Stimulated activated CD8-positive, alpha-beta memory T cell treated with anti-CD3 and anti-CD28 coated beads, Interleukin-4, amount 100 ng/mL, for 1 hour (primary cell): ENCODE data around the gene SPN.
"Not testable (repeated sequence)": the region's sequence is repeated elsewhere in the genome, so short reads cannot be mapped to it uniquely, and the experiment has no call there.

Experiments
- DNase-seq, 2 donors: peaks; one replicate each; pipeline ENCODE4 v3.0.0-alpha.2; 2020; ENCODE audit warnings: low read depth in 2 of 2, low spot score in 1 of 2

The SPN gene

DNA sequence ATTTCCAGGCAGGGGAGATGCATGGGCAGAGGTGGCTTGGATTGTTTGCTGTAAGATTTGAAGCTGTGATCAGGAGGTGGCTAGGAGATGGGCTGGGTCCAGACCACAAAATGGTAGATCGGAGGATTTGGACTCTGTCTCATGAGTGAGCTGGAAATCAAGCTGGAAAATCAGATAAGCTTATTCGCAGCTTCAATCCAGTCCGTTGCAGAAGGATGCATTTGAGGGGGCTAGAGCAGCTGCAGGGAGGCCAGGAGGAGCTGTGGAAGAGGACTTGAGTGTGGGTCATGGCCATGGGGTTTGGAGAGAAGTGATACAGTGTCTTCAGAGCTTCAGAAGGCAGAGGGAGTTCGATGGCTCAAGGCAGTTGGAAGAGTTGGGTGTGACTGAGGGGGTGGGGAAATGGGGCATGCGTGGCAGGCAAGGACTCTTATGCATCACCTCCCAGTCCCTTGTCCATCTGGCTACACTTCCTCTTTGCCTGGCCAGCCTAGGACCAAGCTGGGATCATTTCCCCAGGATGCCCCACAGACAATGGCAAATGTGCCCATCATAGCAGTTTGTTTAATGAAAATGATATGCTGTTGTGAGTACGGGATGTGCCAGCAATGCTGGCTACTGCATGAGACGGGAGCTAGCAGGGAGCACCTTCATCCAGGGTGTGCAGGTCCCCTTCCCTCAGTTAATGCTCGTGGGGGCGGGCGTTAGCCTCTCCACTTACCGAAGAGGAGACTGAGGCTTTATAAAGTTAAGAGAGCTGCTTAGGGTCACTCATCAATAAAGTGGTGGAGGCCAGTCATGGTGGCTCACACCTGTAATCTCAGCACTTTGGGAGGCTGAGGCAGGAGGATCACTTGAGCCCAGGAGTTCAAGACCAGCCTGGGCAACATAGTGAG is 36.5 kb downstream of the SPN start:
- no peak for DNase-seq

DNA sequence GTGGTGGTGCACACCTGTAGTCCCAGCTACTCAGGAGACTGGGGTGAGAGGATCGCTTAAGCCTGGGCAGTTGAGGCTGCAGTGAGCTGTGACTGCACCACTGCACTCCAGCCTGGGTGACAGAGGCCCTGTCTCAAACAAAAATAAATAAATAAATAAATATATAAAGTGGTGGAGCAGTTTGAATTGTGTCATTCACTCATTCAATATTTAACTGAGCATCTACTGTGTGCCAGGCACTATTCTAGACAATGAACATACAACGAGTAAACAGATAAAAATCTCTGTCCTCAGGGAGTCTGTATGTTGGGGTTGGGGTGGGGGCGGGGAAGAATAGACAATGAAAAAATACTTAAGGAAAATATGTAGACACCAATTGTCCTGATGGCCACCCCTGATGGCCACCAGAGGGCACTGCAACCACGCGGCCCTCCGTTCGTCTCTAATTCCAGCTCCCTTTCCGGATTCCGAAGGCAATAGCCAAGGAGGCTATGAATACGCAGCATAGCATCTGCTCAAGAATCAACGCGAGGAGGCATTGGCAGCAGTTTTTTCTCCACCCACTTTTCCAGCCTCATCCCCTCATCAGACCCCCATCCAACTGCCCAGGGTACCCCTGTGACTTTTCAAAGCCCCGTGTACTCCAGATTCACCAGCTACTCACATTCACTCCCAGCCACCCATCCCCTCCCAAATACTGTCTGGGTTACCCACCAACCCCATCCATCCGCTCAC is 37.4 kb downstream of the SPN start:
- peak; percentile 28 to 59 for DNase-seq

DNA sequence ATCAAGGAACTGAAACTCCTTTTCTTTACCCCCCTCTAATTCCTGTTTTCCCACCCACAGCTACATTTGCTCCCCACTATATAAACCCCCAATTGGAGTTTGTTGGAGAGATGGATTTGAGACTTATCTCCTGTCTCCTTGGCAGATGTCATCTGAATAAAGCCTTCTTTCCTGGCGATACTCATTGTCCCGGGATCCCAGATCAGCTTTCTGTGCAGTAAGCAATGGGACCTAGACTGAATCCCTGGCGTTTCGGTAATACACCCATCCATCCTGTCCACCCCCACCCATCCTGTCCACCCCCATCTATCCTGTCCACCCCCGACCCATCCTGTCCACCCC is 38.1 kb downstream of the SPN start:
- DNase-seq = no peak

DNA sequence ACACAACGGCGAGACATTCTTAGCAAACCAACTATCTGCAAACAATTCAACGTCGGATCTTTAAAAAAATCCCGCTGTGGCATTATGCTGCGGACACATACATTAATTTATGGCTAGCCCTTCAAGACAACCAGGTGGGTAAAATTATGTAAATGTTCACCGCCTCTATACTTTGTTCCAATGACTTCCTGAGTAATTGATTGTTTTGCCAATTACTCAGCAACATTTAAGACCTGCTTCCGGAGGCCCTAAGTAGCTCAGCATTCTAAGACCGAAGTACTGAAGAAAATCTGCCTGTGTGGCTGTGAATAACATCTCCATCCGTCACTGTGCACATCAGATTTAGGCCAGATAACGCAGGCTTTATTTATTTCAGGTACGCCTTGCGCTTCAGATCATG is 39.2 kb downstream of the SPN start:
- no peak for DNase-seq

DNA sequence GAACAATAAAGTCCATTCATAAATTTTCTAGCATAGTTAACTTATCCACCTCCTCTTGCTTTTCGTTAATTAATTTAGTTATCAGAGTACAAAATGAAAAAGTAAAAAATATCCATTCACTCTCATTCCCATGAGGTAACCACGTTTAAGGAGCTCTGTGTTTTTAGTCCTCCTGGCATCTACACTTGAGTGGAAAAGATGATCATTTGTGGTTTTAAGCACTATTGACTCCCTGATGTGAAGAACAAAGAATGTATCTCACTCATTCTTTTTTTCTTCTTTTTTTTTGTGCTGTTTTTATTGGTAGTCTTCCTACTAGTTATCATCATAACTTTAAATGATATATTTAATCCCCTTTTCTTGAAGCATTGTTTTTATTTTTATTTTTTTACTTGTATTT is 42.0 kb downstream of the SPN start:
- DNase-seq = no peak

DNA sequence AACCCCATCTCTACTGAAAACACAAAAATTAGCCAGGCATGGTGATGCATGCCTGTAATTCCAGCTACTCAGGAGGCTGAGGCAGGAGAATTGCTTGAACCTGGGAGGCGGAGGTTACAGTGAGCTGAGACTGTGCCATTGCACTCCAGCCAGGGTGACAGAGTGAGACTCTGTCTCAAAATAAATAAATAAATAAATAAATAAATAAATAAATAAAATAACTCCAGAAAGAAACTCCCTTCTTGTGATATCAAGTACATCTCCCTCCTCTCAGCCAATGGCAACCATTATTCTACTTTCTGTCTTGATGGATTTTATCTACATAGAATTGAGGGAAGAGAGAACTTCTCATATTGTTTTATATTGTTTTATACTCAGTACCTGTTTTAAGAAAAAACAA is 44.1 kb downstream of the SPN start:
- DNase-seq = not testable (repeated sequence)

DNA sequence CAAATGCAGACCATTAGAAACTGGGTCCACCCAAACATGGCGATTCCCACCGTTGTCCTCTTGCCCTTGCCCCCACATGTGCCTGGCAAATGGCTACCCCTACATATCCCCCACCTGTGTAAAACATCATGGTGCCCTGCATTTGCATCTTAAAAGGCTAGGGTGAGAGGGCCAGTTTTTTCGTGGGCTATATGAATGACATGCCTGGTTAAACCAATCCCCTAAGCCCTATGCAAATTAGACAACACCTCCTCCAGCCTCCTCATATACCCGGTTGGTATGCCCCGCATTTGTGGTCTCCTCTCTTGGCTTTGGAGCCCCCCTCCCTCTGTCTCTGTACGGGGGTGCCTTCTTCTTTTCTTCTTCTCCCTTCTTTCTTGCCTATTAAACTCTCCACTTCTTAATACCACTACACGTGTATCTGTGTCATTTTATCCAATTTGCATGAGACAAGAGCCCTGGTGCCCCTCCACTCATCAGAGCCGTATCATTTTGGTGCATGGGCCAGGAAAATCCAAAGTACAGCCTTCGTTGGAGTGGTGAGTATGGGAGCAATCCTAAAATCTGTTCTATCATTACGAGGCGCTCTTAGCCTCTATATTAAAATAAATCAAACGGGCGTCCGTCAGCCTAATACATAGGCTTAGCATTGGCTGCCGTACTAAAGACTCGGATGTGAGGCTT is 46.0 kb downstream of the SPN start:
- DNase-seq = no peak

DNA sequence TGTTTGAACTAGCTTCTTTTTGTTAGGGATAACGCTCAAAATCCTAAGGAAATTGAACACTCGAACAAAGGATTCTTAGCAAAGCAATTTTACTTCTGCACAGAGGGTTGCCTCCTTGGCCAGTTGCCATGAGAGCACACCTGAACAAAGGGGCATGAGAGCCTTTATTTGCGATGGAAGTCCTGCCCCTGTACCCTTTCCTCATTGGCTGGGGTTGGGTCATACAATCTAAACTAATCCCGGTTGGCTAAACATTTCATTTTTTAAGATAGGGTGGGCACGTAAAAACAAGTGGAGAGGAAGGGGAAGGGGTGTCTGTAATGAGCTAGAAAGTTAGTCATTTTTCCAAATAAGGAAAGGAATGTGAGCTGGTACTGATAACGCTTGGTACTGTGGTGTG is 46.6 kb downstream of the SPN start:
- DNase-seq = not testable (repeated sequence)

DNA sequence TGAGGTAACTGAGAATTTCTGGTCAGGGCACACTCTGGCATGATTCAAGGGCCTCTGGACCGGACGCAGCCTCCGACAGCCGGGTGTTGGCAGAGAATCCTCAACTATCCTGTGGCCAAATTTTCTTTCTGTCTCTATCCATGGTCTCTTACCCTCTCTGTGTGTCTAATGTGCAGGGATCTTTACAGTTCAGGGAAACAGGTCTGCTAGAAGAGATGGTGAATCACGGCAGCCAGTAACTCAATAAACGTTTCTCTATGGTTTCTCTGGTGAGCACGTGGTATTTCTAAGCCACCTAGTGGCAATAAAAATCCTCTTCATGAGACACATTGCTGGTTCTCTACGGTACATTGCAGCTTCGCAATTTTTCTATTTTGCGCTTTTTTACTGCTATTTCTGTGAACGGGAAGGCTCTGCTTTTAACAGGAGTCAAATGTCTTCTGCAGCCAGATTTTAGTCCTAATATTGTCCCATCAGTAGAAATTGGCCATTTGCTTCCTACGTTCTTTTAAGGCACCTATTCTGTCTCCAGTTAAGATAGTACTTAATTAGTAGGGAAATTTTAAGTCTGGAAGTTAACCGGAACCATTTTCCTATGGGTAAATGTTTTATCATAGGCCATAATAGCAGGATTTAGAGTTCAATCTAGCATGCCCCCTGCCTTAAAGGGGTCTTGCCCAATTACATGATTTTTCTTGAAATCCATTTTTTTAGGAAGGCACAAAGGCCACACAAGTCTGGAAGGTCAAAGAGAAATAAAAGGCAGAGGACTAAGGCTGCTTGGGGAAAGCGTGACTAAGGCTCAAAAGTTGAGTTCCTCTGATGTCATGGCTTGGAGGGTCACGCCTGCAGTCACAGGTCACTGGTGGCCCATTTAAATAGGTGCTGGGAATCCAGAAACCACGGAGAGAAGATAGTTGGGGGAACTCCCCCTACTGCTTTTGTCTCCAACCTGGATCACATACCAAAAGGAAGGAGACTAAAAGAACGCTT is 47.5 kb downstream of the SPN start:
- no peak for DNase-seq

DNA sequence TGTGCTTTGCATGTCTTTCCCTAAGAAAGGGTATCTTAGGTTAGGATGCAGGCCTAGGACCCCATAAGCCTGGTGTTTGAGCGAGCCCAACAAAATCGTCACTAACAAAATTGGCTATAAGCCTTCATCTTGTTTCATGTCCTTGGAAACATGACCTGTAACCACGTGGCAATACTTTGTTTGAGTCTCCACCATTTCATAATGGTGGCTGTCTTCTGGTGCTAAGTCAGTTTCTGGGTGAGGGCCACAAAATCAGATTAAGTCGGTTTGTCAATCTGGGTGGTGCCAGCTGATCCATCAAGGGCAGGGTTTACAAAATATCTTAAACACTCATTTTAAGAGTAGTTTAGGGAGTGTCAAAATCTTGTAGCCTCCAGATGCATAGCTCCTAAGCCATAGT is 49.8 kb downstream of the SPN start:
- DNase-seq = no peak

DNA sequence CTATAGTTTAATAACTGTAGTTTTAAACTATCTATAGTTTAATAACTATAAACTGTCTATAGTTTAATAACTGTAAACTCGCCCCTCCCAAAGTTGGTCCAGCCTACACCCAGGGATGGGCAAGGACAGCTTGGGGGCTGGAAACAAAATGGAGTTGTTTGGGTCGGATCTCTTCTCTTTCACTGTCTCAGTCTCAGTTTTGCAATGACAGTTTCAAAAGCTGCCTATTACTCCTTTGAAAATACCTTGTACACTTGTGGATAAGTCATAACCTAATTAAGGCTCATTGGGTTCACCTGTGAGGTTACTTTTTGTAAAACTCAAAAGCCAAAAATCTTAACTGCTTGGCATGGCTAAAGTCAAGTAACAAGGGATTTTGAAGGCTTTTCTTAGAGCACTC is 51.3 kb downstream of the SPN start:
- no peak for DNase-seq

DNA sequence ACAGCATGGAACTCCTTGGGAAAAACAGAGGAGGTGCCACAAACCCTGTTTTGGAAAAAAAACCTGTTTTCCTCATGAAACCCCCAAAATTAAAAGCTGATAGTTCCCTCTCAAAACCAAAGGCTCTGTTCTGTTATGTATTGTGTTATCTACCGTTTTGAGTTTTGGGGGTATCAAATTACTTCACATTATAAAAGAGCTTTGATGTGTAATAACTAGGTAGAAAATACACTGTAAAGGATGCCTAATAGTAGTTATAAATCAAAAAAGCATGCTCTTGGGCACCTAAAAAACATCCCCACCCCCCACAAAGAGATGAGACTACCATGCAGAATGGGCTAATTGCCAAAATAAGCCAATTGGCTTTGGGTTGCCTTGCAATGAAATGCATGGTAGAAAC is 51.9 kb downstream of the SPN start:
- DNase-seq = no peak

DNA sequence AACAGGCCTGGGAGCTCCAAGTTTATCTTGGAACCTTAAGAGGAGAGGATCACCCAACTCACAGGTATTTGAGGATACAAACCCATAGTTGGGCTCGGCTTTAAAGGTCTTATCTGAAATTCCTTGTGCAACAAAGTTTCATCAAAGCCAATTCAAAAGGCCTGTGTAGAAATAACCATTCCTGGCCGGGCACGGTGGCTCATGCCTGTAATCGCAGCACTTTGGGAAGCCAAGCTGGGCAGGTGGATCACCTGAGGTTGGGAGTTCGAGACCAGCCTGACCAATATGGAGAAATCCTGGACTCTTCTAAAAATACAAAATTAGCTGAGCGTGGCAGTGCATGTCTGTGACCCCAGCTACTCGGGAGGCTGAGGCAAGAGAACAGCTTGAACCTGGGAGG is 54.1 kb downstream of the SPN start:
- DNase-seq = no peak

DNA sequence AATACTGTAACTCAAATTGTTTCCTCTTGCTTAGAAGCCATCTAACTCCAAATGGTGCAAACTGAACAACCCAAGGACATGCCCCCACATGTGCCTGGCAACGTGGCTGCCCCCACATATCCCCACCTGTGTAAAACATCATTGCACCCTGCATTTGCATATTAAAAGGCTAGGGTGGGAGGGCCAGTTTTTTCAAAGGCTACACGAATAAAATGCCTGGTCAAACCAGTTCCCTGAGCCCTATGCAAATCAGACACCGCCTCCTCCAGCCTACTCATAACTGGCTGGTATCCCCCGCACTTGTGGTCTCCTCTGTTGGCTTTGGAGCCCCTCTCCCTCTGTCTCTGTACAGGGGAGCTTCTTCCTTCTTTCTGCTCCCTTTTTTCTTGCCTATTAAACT is 56.0 kb downstream of the SPN start:
- no peak for DNase-seq
